ENCODE data around the gene RPL7A.
"Not testable (repeated sequence)": the region's sequence is repeated elsewhere in the genome, so short reads cannot be mapped to it uniquely, and the experiment has no call there.

RPL7A gene
- total RNA-seq = 228 to 487 (median 377) reads per million in 18 experiments

- peak; percentile 98 for DNase-seq
Observed at GRCh38 chr9:133347985-133348717, at the start of gene RPL7A, which contains the start of gene MED22. RPL7A (plus strand) TSS chr9:133348218; CDS start chr9:133348244, 26 bp downstream. MED22 (minus strand) TSS chr9:133348131; CDS start chr9:133346662, 1,469 bp downstream.

- not testable (repeated sequence) for DNase-seq
Observed at GRCh38 chr9:133299996-133300395, 48.0 kb upstream of the RPL7A start.

GRCh38 chr9:133301253-133302230 is 46.5 kb upstream of the RPL7A start:
- DNase-seq = no peak

- no peak for DNase-seq
Observed at GRCh38 chr9:133303266-133304157, 44.5 kb upstream of the RPL7A start.

DNA sequence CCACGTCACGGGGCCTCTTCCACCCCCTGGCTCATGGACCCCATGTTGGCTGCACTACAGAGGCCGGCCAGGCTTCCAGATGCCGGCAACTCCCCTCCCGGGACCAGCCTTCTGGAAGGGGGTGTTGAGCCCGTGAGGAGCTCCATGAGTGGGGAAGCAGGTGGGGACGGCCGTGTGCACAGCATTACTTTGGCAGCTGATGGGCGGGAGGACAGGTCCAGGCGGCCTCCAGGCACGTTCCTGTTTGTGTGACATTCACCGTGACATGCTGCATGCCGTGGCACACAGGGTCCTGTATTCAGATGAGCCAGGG is 43.9 kb upstream of the RPL7A start:
- DNase-seq = no peak

DNA sequence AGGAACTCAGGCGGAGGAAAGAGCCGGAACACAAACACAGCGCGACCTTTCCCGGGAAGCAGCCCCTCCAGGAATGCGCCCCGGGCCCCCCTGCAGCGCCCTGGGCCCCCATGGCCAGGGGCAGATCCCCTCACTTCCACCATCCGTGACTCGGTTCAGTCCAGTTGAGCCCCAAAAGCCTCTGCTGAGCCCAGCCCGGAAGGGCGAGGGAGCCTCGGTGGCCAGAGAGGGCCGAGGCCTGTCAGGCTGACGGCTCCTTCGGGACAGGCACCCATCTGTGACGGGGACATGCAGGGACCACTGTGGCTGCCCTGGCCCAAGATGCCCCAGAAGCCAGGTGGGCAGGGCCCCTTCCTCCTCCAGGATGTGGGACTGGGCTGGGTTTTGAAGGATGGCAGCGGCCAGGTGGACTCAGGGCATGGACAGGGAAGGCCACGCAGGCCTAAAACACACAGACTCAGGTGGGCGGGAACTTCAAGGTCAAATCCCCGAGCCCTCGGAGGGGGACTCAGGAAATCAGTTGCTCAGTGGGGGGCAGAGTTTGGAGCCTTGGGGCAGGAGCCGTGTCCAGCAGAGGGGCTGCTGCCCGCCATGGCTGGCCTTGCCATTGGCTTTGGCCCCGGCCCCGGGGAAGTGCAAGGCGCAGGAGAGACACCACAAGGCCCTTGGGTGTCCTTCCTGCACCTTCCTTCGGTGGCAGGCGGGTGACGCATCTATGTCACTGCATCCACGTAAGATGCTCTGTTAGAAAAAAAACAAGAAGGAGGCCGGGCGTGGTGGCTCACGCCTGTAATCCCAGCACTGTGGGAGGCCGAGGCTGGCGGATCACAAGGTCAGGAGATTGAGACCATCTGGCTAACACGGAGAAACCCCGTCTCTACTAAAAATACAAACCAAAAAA is 43.3 kb upstream of the RPL7A start:
- DNase-seq = no peak

- DNase-seq = no peak
Observed at GRCh38 chr9:133305731-133306130, 42.3 kb upstream of the RPL7A start.

GRCh38 chr9:133306242-133307204 is 41.5 kb upstream of the RPL7A start:
- DNase-seq = no peak

DNA sequence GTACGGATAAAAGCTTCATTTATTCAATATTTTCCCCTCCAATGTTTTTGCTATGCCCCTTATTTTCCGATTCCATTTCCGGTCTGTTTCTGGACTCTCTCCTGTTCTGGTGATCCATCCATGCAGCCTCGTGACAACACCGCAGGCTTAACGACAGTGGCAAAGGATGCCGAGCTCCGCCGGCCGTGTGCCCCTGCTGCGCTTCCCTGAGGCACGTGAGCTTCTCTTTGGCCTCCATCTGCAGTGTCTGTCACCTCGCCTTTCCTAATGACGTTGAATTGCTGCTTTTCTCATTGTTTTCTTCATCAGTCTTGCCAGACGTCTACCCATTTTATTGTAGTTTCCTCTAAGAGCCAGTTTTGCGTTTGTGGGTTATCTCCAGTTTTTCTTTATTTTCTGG is 40.7 kb upstream of the RPL7A start:
- DNase-seq = no peak

- no peak for DNase-seq
Observed at GRCh38 chr9:133309608-133310007, 38.4 kb upstream of the RPL7A start.

GRCh38 chr9:133315997-133316396 is 32.0 kb upstream of the RPL7A start:
- no peak for DNase-seq

DNA sequence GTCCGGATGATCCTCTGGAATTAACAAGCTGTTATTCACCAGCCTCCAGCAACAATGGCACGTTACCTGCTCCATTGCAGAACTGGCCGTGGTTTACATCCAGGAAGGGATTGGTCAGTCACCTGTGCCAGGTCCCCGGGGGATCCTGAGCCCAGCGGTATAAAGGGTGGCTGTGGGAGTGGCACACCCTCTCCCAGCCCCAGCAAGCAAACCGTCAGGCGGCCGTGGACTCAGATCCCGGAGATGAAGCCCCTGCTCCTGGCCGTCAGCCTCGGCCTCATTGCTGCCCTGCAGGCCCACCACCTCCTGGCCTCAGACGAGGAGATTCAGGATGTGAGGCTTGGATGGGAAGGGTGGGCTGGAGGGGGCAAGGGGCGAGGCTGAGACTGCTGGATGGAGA is 30.5 kb upstream of the RPL7A start:
- not testable (repeated sequence) for DNase-seq

DNA sequence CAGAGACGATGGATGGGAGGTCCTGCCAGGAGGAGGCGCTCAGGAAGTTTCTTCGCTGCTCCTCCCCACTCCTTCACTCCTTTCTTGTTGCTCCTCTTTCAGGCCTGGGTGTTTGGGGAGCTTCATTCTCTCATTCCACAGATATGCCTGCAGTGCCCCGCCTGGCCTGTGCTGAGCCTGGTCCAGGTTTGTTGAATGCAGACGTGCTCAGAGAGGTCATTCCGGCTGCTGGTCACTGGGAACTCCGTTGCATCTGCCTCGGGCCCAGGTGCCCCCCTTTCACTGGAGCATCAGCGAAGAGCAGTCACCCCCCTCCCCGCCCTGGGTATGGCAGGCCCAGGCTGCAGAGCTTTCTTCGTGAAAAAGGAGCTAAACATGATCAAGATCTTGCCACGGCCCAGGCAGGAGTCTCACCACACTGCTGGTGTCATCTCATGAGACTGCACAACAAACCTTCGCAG is 27.6 kb upstream of the RPL7A start:
- no peak for DNase-seq

- no peak for DNase-seq
Observed at GRCh38 chr9:133321411-133321935, 26.5 kb upstream of the RPL7A start.

- no peak for DNase-seq
Observed at GRCh38 chr9:133322701-133323100, 25.3 kb upstream of the RPL7A start.

DNA sequence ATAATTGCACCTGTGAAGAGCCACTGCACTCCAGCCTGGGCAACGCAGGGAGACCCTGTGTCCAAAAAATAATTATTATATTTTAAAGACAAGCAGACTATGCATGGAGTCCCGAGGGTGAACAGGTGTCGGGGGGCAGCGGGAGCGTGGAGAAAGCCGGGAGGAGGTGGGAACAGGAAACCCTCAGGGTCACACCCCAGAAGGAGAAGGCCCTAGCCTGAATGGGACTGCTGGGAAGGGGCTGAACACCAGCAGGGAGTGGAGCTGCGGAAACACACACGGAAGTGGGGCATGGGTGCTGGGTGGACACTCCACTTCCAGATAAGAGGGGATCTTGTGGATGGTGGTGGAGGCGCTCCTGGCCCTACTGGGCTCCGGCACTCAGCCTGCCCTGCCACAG is 24.8 kb upstream of the RPL7A start:
- no peak for DNase-seq

GRCh38 chr9:133323991-133324703 is 23.9 kb upstream of the RPL7A start:
- DNase-seq = no peak

GRCh38 chr9:133327021-133327420 is 21.0 kb upstream of the RPL7A start:
- not testable (repeated sequence) for DNase-seq

GRCh38 chr9:133327834-133328484 is 20.1 kb upstream of the RPL7A start:
- DNase-seq = no peak

All from inflammatory macrophage (primary cell).